Thyroid gland (tissue), 4 donors: ENCODE results near the gene WDFY2. TPM values are rescaled to one million over a fixed set of nuclear protein-coding genes. Genes with fewer than 3 reads are reported as not detected.

ENCODE experiments used
- DNase-seq, 2 donors: peaks; one replicate each; pipeline ENCODE4 v3.0.0-alpha.2; 2019
- H3K27ac ChIP-seq, 3 donors: fragments of 200-600 bp; sonication (generic); 1 replicate in 2 of 3; 2 replicates in 1 of 3; pipeline ENCODE4 v1.5.1; 2016 to 2019; ENCODE audit warnings: mild to moderate bottlenecking in 1 of 3, moderate library complexity in 1 of 3
- H3K27me3 ChIP-seq: fragments of 200-600 bp; sonication (generic); one replicate; pipeline ENCODE4 v1.5.1; 2019
- H3K36me3 ChIP-seq, 2 donors: fragments of 200-600 bp; sonication (generic); one replicate each; pipeline ENCODE4 v1.5.1; 2016 to 2019
- H3K4me1 ChIP-seq, 2 donors: fragments of 200-600 bp; sonication (generic); one replicate each; pipeline ENCODE4 v1.5.1; 2017 to 2019
- H3K4me3 ChIP-seq, 3 donors: fragments of 200-600 bp; sonication (generic); replicated peaks in 1 of 3; 1 replicate in 2 of 3; 2 replicates in 1 of 3; pipeline ENCODE4 v1.5.1; 2016; ENCODE audit warnings: mild to moderate bottlenecking in 1 of 3
- H3K9me3 ChIP-seq: fragments of 200-600 bp; sonication (generic); one replicate; pipeline ENCODE4 v1.5.1; 2017
- CTCF ChIP-seq, 6 experiments: fragments of 200-600 bp in 3 of 6; fragments of 450-650 bp in 3 of 6; sonication (generic) in 3 of 6; IDR thresholded peaks; one replicate each; pipeline ENCODE4 v1.5.1; 2016 to 2019; ENCODE audit warnings: antibody characterized with exemption in 6 of 6, mild to moderate bottlenecking in 2 of 6, inconsistent platforms in 1 of 6, moderate library complexity in 1 of 6
- POLR2A ChIP-seq, 2 donors: fragments of 450-650 bp; IDR thresholded peaks; one replicate each; pipeline ENCODE4 v1.6.1; 2017; ENCODE audit warnings: antibody characterized with exemption in 2 of 2, mild to moderate bottlenecking in 2 of 2, moderate library complexity in 1 of 2
- WGBS, 2 donors: methylation state at CpG; one replicate each; pipeline ENCODE4 v1.1.5; 2017; 5-methylcytosine and 5-hydroxymethylcytosine counted together
- intact Hi-C: fragments of 100-400 bp; cut with DNase I; formaldehyde crosslinking; loops from one replicate; pipeline ENCODE4 v1.15.1; 2023
- total RNA-seq, 4 donors: library from RNA; depleted of rRNA; stranded (reverse); fragments of >200 nt; gene quantifications; one replicate each; pipeline ENCODE4 v1.2.3, GENCODE V29; 2016

WDFY2 gene
- total RNA-seq, 4 donors from 2014 or later, result 15.8 to 23.9 (median 20.9) TPM

DNA sequence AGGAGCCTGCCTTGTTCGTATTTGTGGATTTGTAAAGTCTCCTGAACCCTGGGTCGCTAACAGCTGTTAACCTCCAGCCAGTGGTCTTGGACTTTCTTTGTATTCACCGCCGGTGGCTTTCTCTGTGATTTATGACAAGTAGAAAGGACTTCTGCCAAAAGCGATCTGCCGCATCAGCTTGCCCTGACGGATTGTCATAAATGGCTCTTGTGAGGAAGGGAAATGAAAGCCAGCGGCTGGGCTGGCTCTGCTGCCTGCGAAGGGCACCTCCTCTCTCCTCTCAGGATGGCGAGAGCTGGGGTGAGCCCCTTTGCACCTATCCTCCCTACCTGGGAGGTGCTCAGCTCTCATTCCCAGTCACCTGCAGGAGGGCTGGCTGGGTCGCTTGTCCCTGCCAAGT lies 194.1 kb downstream of the WDFY2 start:
- Histone ChIP-seq H3K4me3 (no peak overlapping the region), H3K27ac (no peak overlapping the region), H3K36me3 (no peaks in the 10 kb centered on the region), H3K9me3 (no peaks in the 10 kb centered on the region), H3K4me1 (no peaks in the 10 kb centered on the region), H3K27me3 (no peaks in the 10 kb centered on the region)
- intact Hi-C loops, result no loop called here
- TF ChIP-seq CTCF (IDR thresholded peaks at IDR 0.05) (no peak), POLR2A (IDR thresholded peaks at IDR 0.05) (no peak)
- no peak for DNase-seq
- WGBS, 2 donors, result 75 to 80% methylated on average over 11 of the region's 11 CpGs

DNA sequence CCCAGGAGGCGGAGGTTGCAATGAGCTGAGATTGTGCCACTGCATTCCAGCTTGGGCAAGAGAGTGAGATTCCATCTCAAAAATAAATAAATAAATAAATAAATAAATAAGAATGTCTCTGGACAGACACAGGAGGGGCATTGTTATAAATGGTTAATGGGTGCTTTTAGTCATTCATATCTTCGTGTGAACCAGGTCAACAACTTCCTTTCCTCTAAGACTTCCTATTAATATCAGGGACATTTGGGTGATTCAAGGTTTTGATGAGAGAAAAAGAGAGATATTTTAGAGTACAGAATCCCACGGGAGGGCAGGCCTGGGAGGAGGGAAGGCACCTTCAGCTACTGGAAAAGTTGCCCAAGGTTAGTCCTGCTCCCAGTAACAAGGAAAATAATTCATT lies 195.8 kb downstream of the WDFY2 start:
- H3K4me1 ChIP-seq, result no peaks in the 10 kb centered on the region
- TF ChIP-seq POLR2A (IDR thresholded peaks at IDR 0.05) (no peak), CTCF (IDR thresholded peaks at IDR 0.05) (no peak)
- H3K27me3 ChIP-seq, result no peaks in the 10 kb centered on the region
- intact Hi-C loops, result no loop called here
- no peak for DNase-seq
- no peaks in the 10 kb centered on the region for H3K36me3 ChIP-seq
- H3K9me3 ChIP-seq, result no peaks in the 10 kb centered on the region
- H3K4me3 ChIP-seq, result no peak overlapping the region
- WGBS, 2 donors, result 82 to 83% methylated on average over 3 of the region's 3 CpGs
- no peak overlapping the region for H3K27ac ChIP-seq

DNA sequence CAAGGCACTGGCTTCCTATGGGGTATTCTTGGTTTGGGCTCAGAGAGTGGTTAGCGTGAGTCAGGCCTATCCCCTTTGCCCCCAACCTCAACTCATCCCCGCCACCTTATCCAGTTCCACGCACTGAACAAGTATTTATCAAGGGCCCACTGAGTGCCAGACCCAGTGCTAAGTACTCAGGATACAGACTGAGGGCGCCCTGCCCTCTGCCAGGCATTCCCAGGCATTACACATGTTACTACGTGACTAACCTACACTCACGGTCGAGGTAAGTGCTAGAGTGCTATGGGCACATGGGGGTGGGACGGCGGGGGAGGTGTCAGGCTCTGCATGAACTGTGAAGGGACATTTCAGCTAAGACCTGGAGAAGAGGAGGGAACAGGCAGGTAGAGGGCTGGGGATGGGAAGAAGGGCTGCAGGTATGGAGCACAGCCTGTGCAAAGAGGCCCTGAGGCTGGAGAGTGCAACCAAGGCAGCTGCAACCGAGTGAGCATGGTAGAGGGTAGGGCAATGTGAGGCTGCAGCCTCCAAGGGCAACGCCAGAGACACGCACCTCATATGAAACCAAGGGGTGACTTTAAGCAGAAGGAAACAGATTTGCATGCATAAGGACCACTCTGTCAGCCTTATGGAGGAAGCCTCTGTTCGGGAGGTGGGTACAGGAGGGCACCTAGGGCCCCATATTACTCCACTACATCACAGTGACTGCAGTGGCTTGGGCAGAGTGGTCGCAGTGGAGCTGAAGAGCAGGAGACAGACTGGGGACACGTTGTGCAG lies 197.2 kb downstream of the WDFY2 start:
- Histone ChIP-seq H3K27me3 (no peaks in the 10 kb centered on the region), H3K4me1 (peaks cover 6 to 8% of the 10 kb centered on the region in 2 donors), H3K36me3 (no peaks in the 10 kb centered on the region), H3K9me3 (no peaks in the 10 kb centered on the region), H3K27ac (no peak overlapping the region), H3K4me3 (no peak overlapping the region)
- WGBS, 2 donors, result 69 to 80% methylated on average over 14 to 15 of the region's 15 CpGs
- intact Hi-C loops, result no loop called here
- peak; percentile 47 to 53 for DNase-seq
- no peak for TF ChIP-seq POLR2A (IDR thresholded peaks at IDR 0.05)
- TF ChIP-seq CTCF (IDR thresholded peaks at IDR 0.05), result peak in 4 of 6 experiments; percentile 31 to 42 (median 39)

GRCh38 chr13:51782026-51782710 lies 197.9 kb downstream of the WDFY2 start:
- Histone ChIP-seq H3K9me3 (no peaks in the 10 kb centered on the region), H3K4me1 (peaks cover 10 to 14% of the 10 kb centered on the region in 2 donors), H3K27ac (no peak overlapping the region), H3K4me3 (no peak overlapping the region), H3K36me3 (no peaks in the 10 kb centered on the region), H3K27me3 (no peaks in the 10 kb centered on the region)
- no peak for DNase-seq
- TF ChIP-seq POLR2A (IDR thresholded peaks at IDR 0.05) (no peak), CTCF (IDR thresholded peaks at IDR 0.05) (no peak)
- intact Hi-C loops, result no loop called here
- WGBS, 2 donors, result 79 to 87% methylated on average over 15 of the region's 15 CpGs
